WTC11 (cell line): ENCODE results near the gene TMEM185B. TPM values are rescaled to one million over a fixed set of nuclear protein-coding genes. Genes with fewer than 3 reads are reported as not detected.

Experiments
- ATAC-seq: fragments of 200-7000 bp; cut with Tn5 transposase; 2 replicates; pipeline ENCODE4 v1.10.0; 2021; ENCODE audit warnings: mild to moderate bottlenecking, moderate library complexity
- CTCF ChIA-PET: fragments of 300-600 bp; sonication (Branson Sonifier 250); formaldehyde crosslinking; loops from one replicate; lab custom pipeline; 2021; ENCODE audit warnings: antibody characterized with exemption; lab: Charles Lee
- POLR2A ChIA-PET: fragments of 350-600 bp; sonication (Branson Sonifier 250); formaldehyde crosslinking; loops from one replicate; lab custom pipeline; 2021; ENCODE audit warnings: antibody characterized with exemption; lab: Charles Lee
- DNase-seq: peaks from one replicate; pipeline ENCODE4 v3.0.0; 2021; ENCODE audit warnings: low spot score
- H3K27ac Mint-ChIP-seq: 2 replicates; pipeline ENCODE4 v1.8.0; 2021; ENCODE audit warnings: mixed read lengths
- H3K27me3 Mint-ChIP-seq: 2 replicates; pipeline ENCODE4 v1.8.0; 2021; ENCODE audit warnings: low read depth, mild to moderate bottlenecking, moderate library complexity, mixed read lengths
- H3K36me3 Mint-ChIP-seq: 2 replicates; pipeline ENCODE4 v1.8.0; 2021; ENCODE audit warnings: mixed read lengths
- H3K4me1 Mint-ChIP-seq: 2 replicates; pipeline ENCODE4 v1.8.0; 2022; ENCODE audit warnings: mixed read lengths
- H3K4me3 Mint-ChIP-seq: 2 replicates; pipeline ENCODE4 v1.8.0; 2021; ENCODE audit warnings: mild to moderate bottlenecking, moderate library complexity, mixed read lengths
- H3K9me3 Mint-ChIP-seq: 2 replicates; pipeline ENCODE4 v1.8.0; 2021; ENCODE audit warnings: mixed read lengths
- AFF4 ChIP-seq: sonication (generic); formaldehyde crosslinking; IDR thresholded peaks from 2 replicates; pipeline ENCODE4 v1.8.1; 2023; ENCODE audit warnings: mild to moderate bottlenecking, missing genetic modification reagents, borderline replicate concordance
- CREB1 ChIP-seq: sonication (generic); formaldehyde crosslinking; IDR thresholded peaks from 2 replicates; pipeline ENCODE4 v1.8.0; 2023; ENCODE audit warnings: mild to moderate bottlenecking, missing genetic modification reagents
- CTCF ChIP-seq: fragments of 200-600 bp; IDR thresholded peaks from 2 replicates; pipeline ENCODE4 v1.8.0; 2022; ENCODE audit warnings: antibody characterized with exemption
- E2F1 ChIP-seq: sonication (generic); formaldehyde crosslinking; IDR thresholded peaks from 2 replicates; pipeline ENCODE4 v1.8.0; 2022; ENCODE audit warnings: mild to moderate bottlenecking, missing genetic modification reagents
- FOXJ3 ChIP-seq: sonication (generic); formaldehyde crosslinking; IDR thresholded peaks from 2 replicates; pipeline ENCODE4 v1.9.0; 2021; ENCODE audit warnings: missing genetic modification reagents, mild to moderate bottlenecking, borderline replicate concordance
- FOXK1 ChIP-seq: sonication (generic); formaldehyde crosslinking; IDR thresholded peaks from 2 replicates; pipeline ENCODE4 v1.8.0; 2022; ENCODE audit warnings: mild to moderate bottlenecking, moderate library complexity, missing genetic modification reagents
- FOXP4 ChIP-seq: sonication (generic); formaldehyde crosslinking; IDR thresholded peaks from 2 replicates; pipeline ENCODE4 v1.8.0; 2022; ENCODE audit warnings: mild to moderate bottlenecking, missing genetic modification reagents
- NFE2L1 ChIP-seq: sonication (generic); formaldehyde crosslinking; IDR thresholded peaks from 2 replicates; pipeline ENCODE4 v1.8.1; 2023; ENCODE audit warnings: missing genetic modification reagents
- NR1H2 ChIP-seq: sonication (generic); formaldehyde crosslinking; IDR thresholded peaks from 2 replicates; pipeline ENCODE4 v1.9.0; 2021; ENCODE audit warnings: mild to moderate bottlenecking, moderate library complexity, missing genetic modification reagents
- PRRX2 ChIP-seq: fragments of 250-450 bp; sonication (Bioruptor Pico); IDR thresholded peaks from 2 replicates; pipeline ENCODE4 v1.8.0; 2021; ENCODE audit warnings: mild to moderate bottlenecking
- SMAD4 ChIP-seq: sonication (generic); formaldehyde crosslinking; IDR thresholded peaks from 2 replicates; pipeline ENCODE4 v1.8.0; 2022; ENCODE audit warnings: mild to moderate bottlenecking, missing genetic modification reagents
- SP1 ChIP-seq: sonication (generic); formaldehyde crosslinking; conservative IDR thresholded peaks from 2 replicates; pipeline ENCODE4 v1.8.1; 2022; ENCODE audit warnings: missing genetic modification reagents
- STAT6 ChIP-seq: sonication (generic); formaldehyde crosslinking; conservative IDR thresholded peaks from 2 replicates; pipeline ENCODE4 v1.8.1; 2023; ENCODE audit warnings: mild to moderate bottlenecking, low read depth, missing genetic modification reagents, moderate library complexity
- TEAD1 ChIP-seq: sonication (generic); formaldehyde crosslinking; IDR thresholded peaks from 2 replicates; pipeline ENCODE4 v1.8.0; 2022; ENCODE audit warnings: mild to moderate bottlenecking, missing genetic modification reagents
- TEAD4 ChIP-seq: sonication (generic); formaldehyde crosslinking; IDR thresholded peaks from 2 replicates; pipeline ENCODE4 v1.8.0; 2022; ENCODE audit warnings: mild to moderate bottlenecking, missing genetic modification reagents
- TP53 ChIP-seq: sonication (generic); formaldehyde crosslinking; IDR thresholded peaks from 2 replicates; pipeline ENCODE4 v1.8.1; 2023; ENCODE audit warnings: mild to moderate bottlenecking, missing genetic modification reagents
- USF2 ChIP-seq: sonication (generic); formaldehyde crosslinking; IDR thresholded peaks from 2 replicates; pipeline ENCODE4 v1.8.1; 2023; ENCODE audit warnings: mild to moderate bottlenecking, missing genetic modification reagents, moderate library complexity
- ZMAT4 ChIP-seq: fragments of 250-450 bp; sonication (Bioruptor Pico); IDR thresholded peaks from 2 replicates; pipeline ENCODE4 v1.9.0; 2021; ENCODE audit warnings: mild to moderate bottlenecking
- ZNF121 ChIP-seq: sonication (generic); formaldehyde crosslinking; IDR thresholded peaks from 2 replicates; pipeline ENCODE4 v1.8.0; 2023; ENCODE audit warnings: missing genetic modification reagents
- ZNF138 ChIP-seq: sonication (generic); formaldehyde crosslinking; conservative IDR thresholded peaks from 2 replicates; pipeline ENCODE4 v1.8.1; 2022; ENCODE audit warnings: mild to moderate bottlenecking, moderate library complexity, missing genetic modification reagents
- ZNF232 ChIP-seq: sonication (generic); formaldehyde crosslinking; IDR thresholded peaks from 2 replicates; pipeline ENCODE4 v1.8.0; 2022; ENCODE audit warnings: mild to moderate bottlenecking, missing genetic modification reagents
- ZNF396 ChIP-seq: fragments of 250-450 bp; sonication (Bioruptor Pico); IDR thresholded peaks from 2 replicates; pipeline ENCODE4 v1.8.0; 2021; ENCODE audit warnings: mild to moderate bottlenecking, moderate library complexity, borderline replicate concordance
- ZNF416 ChIP-seq: fragments of 250-450 bp; sonication (Bioruptor Pico); IDR thresholded peaks from 2 replicates; pipeline ENCODE4 v1.9.0; 2021; ENCODE audit warnings: mild to moderate bottlenecking, inconsistent platforms
- ZNF671 ChIP-seq: fragments of 250-450 bp; sonication (Bioruptor Pico); IDR thresholded peaks from 2 replicates; pipeline ENCODE4 v1.8.0; 2021; ENCODE audit warnings: mild to moderate bottlenecking
- total RNA-seq: library from RNA; stranded (reverse); gene quantifications from 3 replicates; pipeline ENCODE4 v1.2.3, GENCODE V29; 2021

The TMEM185B gene
- total RNA-seq, 1 experiment from 2014 or later = 9.9 TPM

GRCh38 chr2:120210270-120210693, 12.9 kb downstream of the TMEM185B start (continued):
- TF ChIP-seq FOXJ3 (CRISPR knock-in tag) (no peak), NR1H2 (CRISPR knock-in tag) (no peak), ZNF138 (CRISPR knock-in tag) (no peak), CTCF (no peak), PRRX2 (CRISPR knock-in tag) (no peak), ZMAT4 (CRISPR knock-in tag) (no peak), ZNF396 (no peak)

GRCh38 chr2:120209427-120210269, 13.6 kb downstream of the TMEM185B start:
- no peaks in the 10 kb centered on the region for H3K27me3 Mint-ChIP-seq
- H3K4me3 Mint-ChIP-seq = no peak overlapping the region
- ATAC-seq = no peak
- no peak for TF ChIP-seq E2F1 (CRISPR knock-in tag)
- no peak for TF ChIP-seq SMAD4 (CRISPR knock-in tag)
- TF ChIP-seq USF2 (CRISPR knock-in tag) = no peak
- TF ChIP-seq FOXK1 (CRISPR knock-in tag) = no peak
- TF ChIP-seq CREB1 (CRISPR knock-in tag) = no peak
- TF ChIP-seq SP1 (CRISPR knock-in tag) = no peak
- no peak for TF ChIP-seq TEAD4 (CRISPR knock-in tag)
- TF ChIP-seq ZNF121 = no peak
- no peak for TF ChIP-seq FOXP4 (CRISPR knock-in tag)
- no peak for TF ChIP-seq AFF4 (CRISPR knock-in tag)
- no peak for TF ChIP-seq NFE2L1 (CRISPR knock-in tag)
- TF ChIP-seq STAT6 (CRISPR knock-in tag) = no peak
- TF ChIP-seq ZNF671 (CRISPR knock-in tag) = no peak
- no peak for TF ChIP-seq ZNF232 (CRISPR knock-in tag)
- TF ChIP-seq TEAD1 = no peak
- TF ChIP-seq TP53 (CRISPR knock-in tag) = no peak
- no peak for TF ChIP-seq FOXJ3 (CRISPR knock-in tag)
- no peak for TF ChIP-seq ZNF416 (CRISPR knock-in tag)
- no peaks in the 10 kb centered on the region for H3K36me3 Mint-ChIP-seq
- H3K9me3 Mint-ChIP-seq = no peaks in the 10 kb centered on the region
- no peak overlapping the region for H3K27ac Mint-ChIP-seq
- no peak for DNase-seq
- CTCF ChIA-PET = interaction anchor here (1.1 to 1.5 kb wide), 2 partner anchors 34 to 104 kb away, joined by 4 read pairs; no protein-coding TSS in a partner anchor
- H3K4me1 Mint-ChIP-seq = peaks cover 4% of the 10 kb centered on the region
- POLR2A ChIA-PET = no interaction called here
